ENCODE measurements around the gene KIF11.
"Not testable (repeated sequence)": the region's sequence is repeated elsewhere in the genome, so short reads cannot be mapped to it uniquely, and the experiment has no call there.

Gene KIF11

GRCh38 chr10:92559046-92559445, 33.9 kb upstream of the KIF11 start:
- no peak overlapping the region for H3K4me3 ChIP-seq (ENCODE audit: low read depth, low read length)
- TF ChIP-seq CTCF (IDR thresholded peaks at IDR 0.05; ENCODE audit: borderline replicate concordance, insufficient read depth, low read depth, low read length): no peak

GRCh38 chr10:92562424-92562823, 30.5 kb upstream of the KIF11 start:
- H3K4me3 ChIP-seq (ENCODE audit: low read depth, low read length): no peak overlapping the region
- no peak for TF ChIP-seq CTCF (IDR thresholded peaks at IDR 0.05; ENCODE audit: borderline replicate concordance, insufficient read depth, low read depth, low read length)

GRCh38 chr10:92567952-92568600, 24.9 kb upstream of the KIF11 start:
- no peak for TF ChIP-seq CTCF (IDR thresholded peaks at IDR 0.05; ENCODE audit: borderline replicate concordance, insufficient read depth, low read depth, low read length)
- H3K4me3 ChIP-seq (ENCODE audit: low read depth, low read length): no peak overlapping the region

DNA sequence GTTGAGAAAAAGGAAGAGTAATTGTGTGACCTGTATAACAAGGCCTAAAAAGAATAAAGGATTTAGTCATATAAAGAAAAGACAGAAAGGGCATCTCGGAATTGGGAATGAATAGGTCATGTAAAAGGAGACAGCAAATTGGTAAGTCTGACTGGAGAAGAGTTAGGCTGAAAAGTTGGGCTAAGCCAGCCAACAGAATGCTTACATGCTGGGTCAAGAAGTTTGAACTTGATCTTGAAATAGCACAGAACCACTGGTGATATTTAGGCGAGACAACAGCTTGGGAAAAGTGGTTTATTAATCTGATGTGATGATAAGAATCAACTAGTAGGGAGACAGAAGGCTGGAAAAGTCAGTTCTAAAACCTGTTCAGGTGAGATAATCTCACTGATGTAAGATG, 23.9 kb upstream of the KIF11 start:
- TF ChIP-seq CTCF (IDR thresholded peaks at IDR 0.05; ENCODE audit: borderline replicate concordance, insufficient read depth, low read depth, low read length): no peak
- H3K4me3 ChIP-seq (ENCODE audit: low read depth, low read length): no peak overlapping the region

- not testable (repeated sequence) for H3K4me3 ChIP-seq (ENCODE audit: low read depth, low read length)
Measured at GRCh38 chr10:92569663-92570062, 23.3 kb upstream of the KIF11 start.

DNA sequence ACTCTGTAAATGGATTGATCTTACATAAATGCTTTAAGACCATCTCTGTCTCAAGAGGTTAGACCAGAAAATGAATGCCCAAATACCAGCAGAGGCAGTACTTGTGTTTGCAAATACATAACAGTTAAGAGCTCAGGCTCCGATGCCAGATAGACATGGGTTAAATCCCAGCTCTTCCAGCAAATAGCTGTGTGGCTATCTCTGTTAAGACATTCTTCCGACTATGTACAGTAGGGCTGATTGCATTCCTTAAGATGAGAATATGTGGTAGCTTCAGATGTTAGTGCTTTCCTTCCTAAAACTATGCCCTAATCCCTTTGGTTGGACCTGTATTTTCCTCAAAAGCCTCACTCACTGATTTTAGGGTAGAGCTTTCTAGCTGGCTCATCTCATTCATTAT, 21.3 kb upstream of the KIF11 start:
- no peak for TF ChIP-seq CTCF (IDR thresholded peaks at IDR 0.05; ENCODE audit: borderline replicate concordance, insufficient read depth, low read depth, low read length)
- H3K4me3 ChIP-seq (ENCODE audit: low read depth, low read length): no peak overlapping the region

- TF ChIP-seq CTCF (IDR thresholded peaks at IDR 0.05; ENCODE audit: borderline replicate concordance, insufficient read depth, low read depth, low read length): no peak
- peak overlapping the region; percentile 74 for H3K4me3 ChIP-seq (ENCODE audit: low read depth, low read length)
Measured at GRCh38 chr10:92572362-92573090, 20.4 kb upstream of the KIF11 start.
